Hepatocyte (in vitro differentiated cells): ENCODE results near the gene MBP. TPM values are rescaled to one million over a fixed set of nuclear protein-coding genes. Genes with fewer than 3 reads are reported as not detected.

Source experiments
- DNase-seq: peaks from one replicate; pipeline ENCODE4 v3.0.0-alpha.2; 2016; ENCODE audit warnings: low spot score
- H2AFZ ChIP-seq: fragments of 200-600 bp; sonication (generic); 2 replicates; pipeline ENCODE4 v1.6.0; 2016; ENCODE audit warnings: antibody characterized with exemption, mild to moderate bottlenecking
- H3K27ac ChIP-seq: fragments of 200-600 bp; sonication (generic); 2 replicates; pipeline ENCODE4 v1.5.1; 2016; ENCODE audit warnings: mild to moderate bottlenecking
- H3K27me3 ChIP-seq: fragments of 200-600 bp; sonication (generic); 2 replicates; pipeline ENCODE4 v1.6.1; 2016
- H3K36me3 ChIP-seq: fragments of 200-600 bp; sonication (generic); replicated peaks from 2 replicates; pipeline ENCODE4 v1.5.1; 2016; ENCODE audit warnings: low read depth; ENCODE audit not compliant: insufficient read depth
- H3K4me1 ChIP-seq: fragments of 200-600 bp; sonication (generic); 2 replicates; pipeline ENCODE4 v1.5.1; 2016; ENCODE audit warnings: mild to moderate bottlenecking, moderate library complexity; ENCODE audit not compliant: insufficient read depth
- H3K4me2 ChIP-seq: fragments of 200-600 bp; sonication (generic); 2 replicates; pipeline ENCODE4 v1.6.0; 2016
- H3K4me3 ChIP-seq: fragments of 200-600 bp; sonication (generic); 2 replicates; pipeline ENCODE4 v1.5.1; 2016; ENCODE audit warnings: mild to moderate bottlenecking
- H3K79me2 ChIP-seq: fragments of 200-600 bp; sonication (generic); 2 replicates; pipeline ENCODE4 v1.6.0; 2017; ENCODE audit warnings: mild to moderate bottlenecking
- H3K9me2 ChIP-seq: fragments of 200-600 bp; sonication (generic); replicated peaks from 2 replicates; pipeline ENCODE4 v1.6.0; 2017; ENCODE audit warnings: mild to moderate bottlenecking; ENCODE audit not compliant: insufficient read depth
- H3K9me3 ChIP-seq: fragments of 200-600 bp; sonication (generic); 2 replicates; pipeline ENCODE4 v1.5.1; 2016; ENCODE audit warnings: low read depth, mild to moderate bottlenecking
- H4K20me1 ChIP-seq: fragments of 200-600 bp; sonication (generic); 2 replicates; pipeline ENCODE4 v1.6.0; 2016; ENCODE audit warnings: mild to moderate bottlenecking; ENCODE audit not compliant: insufficient read depth, poor library complexity, severe bottlenecking
- EZH2 ChIP-seq: fragments of 200-600 bp; sonication (generic); IDR thresholded peaks from 2 replicates; pipeline ENCODE4 v1.6.1; 2016; ENCODE audit warnings: antibody characterized with exemption, mild to moderate bottlenecking, borderline replicate concordance
- EZH2phosphoT487 ChIP-seq: fragments of 200-600 bp; sonication (generic); IDR thresholded peaks from one replicate; pipeline ENCODE4 v1.6.1; 2018; ENCODE audit warnings: antibody characterized with exemption, mild to moderate bottlenecking, low read depth, moderate library complexity; ENCODE audit not compliant: unreplicated experiment, severe bottlenecking
- WGBS: methylation state at CpG from one replicate; pipeline ENCODE4 v1.1.6; 2016; ENCODE audit warnings: low lambda C conversion rate; ENCODE audit errors: missing lambda C conversion rate; 5-methylcytosine and 5-hydroxymethylcytosine counted together
- polyA plus RNA-seq: library from polyadenylated mRNA; unstranded; fragments of >200 nt; fragmentation: Nextera tagmentation; extraction: Ambion mirVana; gene quantifications from 2 replicates; pipeline ENCODE4 v1.2.1, GENCODE V29; 2016
- total RNA-seq: library from RNA; depleted of rRNA; stranded (reverse); fragments of >200 nt; gene quantifications from 2 replicates; pipeline ENCODE4 v1.2.3, GENCODE V29; 2014
- TF ChIP-seq, protein P1 (sequence below): fragments of 200-600 bp; sonication (generic); IDR thresholded peaks from 2 replicates; pipeline ENCODE4 v1.5.1; 2016; ENCODE audit warnings: antibody characterized with exemption, mild to moderate bottlenecking; ENCODE audit not compliant: poor library complexity

MBP gene
- total and polyA plus RNA-seq, 2 experiments from 2014 or later = 21.6 to 22.1 TPM

DNA sequence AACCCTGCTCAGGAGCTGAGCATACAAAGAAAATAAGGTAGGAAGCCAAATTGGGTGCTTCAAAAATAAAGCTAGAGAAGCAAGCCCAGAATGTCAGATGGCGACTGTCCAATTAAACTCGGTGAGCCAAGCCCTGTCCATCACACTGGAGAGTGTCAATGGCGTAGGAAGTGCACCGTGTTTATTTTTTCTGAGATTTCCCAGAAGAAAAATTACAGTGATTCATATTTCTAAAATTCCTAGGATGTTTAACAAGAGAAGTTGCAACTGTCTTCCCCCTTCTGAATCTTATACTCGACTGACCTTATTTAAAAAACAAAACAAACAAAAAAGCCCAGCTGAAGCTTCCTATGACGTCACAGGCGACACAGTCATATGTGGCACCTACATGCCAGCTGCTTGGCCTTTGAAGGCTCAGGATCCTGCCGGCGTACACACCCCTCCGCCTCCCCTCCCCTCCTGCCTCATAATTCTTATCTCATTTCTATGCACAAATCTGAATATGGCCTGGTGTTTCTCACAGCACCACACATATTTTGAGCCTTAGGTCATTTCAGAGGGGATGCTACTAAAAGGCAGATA lies 60.8 kb downstream of the MBP start:
- no peak overlapping the region for H2AFZ ChIP-seq
- WGBS = 58% methylated on average over 10 of the region's 10 CpGs
- no peaks in the 10 kb centered on the region for H4K20me1 ChIP-seq
- no peak overlapping the region for H3K4me2 ChIP-seq
- peaks cover 30% of the 10 kb centered on the region for H3K4me1 ChIP-seq
- no peaks in the 10 kb centered on the region for H3K9me2 ChIP-seq
- peak overlapping the region; percentile 44 for H3K27ac ChIP-seq
- H3K79me2 ChIP-seq = peaks cover 16% of the 10 kb centered on the region
- no peak overlapping the region for H3K4me3 ChIP-seq
- H3K27me3 ChIP-seq = no peaks in the 10 kb centered on the region
- no peaks in the 10 kb centered on the region for H3K9me3 ChIP-seq
- DNase-seq = peak; percentile 69
- no peaks in the 10 kb centered on the region for H3K36me3 ChIP-seq
- TF ChIP-seq EZH2phosphoT487 = no peak
- TF ChIP-seq, protein P1, sequence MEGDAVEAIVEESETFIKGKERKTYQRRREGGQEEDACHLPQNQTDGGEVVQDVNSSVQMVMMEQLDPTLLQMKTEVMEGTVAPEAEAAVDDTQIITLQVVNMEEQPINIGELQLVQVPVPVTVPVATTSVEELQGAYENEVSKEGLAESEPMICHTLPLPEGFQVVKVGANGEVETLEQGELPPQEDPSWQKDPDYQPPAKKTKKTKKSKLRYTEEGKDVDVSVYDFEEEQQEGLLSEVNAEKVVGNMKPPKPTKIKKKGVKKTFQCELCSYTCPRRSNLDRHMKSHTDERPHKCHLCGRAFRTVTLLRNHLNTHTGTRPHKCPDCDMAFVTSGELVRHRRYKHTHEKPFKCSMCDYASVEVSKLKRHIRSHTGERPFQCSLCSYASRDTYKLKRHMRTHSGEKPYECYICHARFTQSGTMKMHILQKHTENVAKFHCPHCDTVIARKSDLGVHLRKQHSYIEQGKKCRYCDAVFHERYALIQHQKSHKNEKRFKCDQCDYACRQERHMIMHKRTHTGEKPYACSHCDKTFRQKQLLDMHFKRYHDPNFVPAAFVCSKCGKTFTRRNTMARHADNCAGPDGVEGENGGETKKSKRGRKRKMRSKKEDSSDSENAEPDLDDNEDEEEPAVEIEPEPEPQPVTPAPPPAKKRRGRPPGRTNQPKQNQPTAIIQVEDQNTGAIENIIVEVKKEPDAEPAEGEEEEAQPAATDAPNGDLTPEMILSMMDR = no peak
- TF ChIP-seq EZH2 = no peak

DNA sequence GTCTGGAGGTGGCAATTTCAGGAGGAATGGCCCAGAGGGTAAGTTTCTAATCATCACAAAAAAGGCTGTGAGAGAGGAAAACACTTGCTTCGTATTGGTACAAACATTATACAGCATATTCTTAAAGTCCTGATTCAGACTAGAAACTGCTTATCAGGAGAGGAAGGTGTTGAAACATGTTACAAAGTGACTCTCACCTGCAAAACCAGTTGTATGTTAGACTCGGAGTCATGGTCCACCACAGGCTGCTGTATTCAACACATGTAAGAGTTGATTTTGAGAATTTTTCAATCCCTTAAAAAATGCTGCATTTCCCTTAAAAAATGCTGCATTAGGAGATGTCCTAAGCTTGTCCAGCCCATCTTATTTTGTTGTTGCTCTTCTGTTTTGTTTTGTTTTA lies 61.5 kb downstream of the MBP start:
- H3K79me2 ChIP-seq = peaks cover 16% of the 10 kb centered on the region
- H3K27ac ChIP-seq = peak overlapping the region; percentile 44

DNA sequence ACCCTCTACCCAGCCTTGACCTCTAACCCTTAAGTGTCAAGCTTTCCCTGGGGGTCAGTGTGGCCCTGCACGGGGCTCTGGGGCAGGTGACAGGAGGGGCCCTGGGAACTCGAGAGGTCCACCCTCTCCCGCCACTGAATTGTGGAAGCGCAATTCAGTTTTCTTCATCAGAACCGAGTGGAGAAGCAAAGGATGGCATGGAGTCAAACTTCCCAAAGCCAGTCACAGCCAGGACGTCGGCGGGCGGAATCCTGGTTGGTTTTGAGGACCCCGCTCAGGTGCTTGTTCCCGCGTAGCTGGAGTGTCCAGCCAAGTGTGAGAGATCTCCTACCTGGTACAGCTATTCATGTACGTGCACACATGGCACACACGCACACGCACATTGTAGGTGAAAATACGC lies 62.0 kb downstream of the MBP start:
- TF ChIP-seq EZH2 (no peak), EZH2phosphoT487 (no peak)
- TF ChIP-seq, protein P1 = no peak
- H2AFZ ChIP-seq = no peak overlapping the region
- no peaks in the 10 kb centered on the region for H3K27me3 ChIP-seq
- DNase-seq = no peak
- H3K4me2 ChIP-seq = no peak overlapping the region
- WGBS = 94% methylated on average over 16 of the region's 16 CpGs
- peaks cover 16% of the 10 kb centered on the region for H3K79me2 ChIP-seq
- H3K4me3 ChIP-seq = no peak overlapping the region
- H3K9me2 ChIP-seq = no peaks in the 10 kb centered on the region
- no peaks in the 10 kb centered on the region for H3K9me3 ChIP-seq
- H4K20me1 ChIP-seq = no peaks in the 10 kb centered on the region
- no peaks in the 10 kb centered on the region for H3K36me3 ChIP-seq
- peaks cover 30% of the 10 kb centered on the region for H3K4me1 ChIP-seq
- no peak overlapping the region for H3K27ac ChIP-seq

More for the DNA sequence above, 61.5 kb downstream of the MBP start:
- TF ChIP-seq, protein P1 = no peak
- TF ChIP-seq EZH2phosphoT487 (no peak), EZH2 (no peak)
- Histone ChIP-seq H2AFZ (no peak overlapping the region), H4K20me1 (no peaks in the 10 kb centered on the region), H3K27me3 (no peaks in the 10 kb centered on the region), H3K36me3 (no peaks in the 10 kb centered on the region), H3K4me1 (peaks cover 30% of the 10 kb centered on the region), H3K9me3 (no peaks in the 10 kb centered on the region), H3K4me3 (no peak overlapping the region), H3K4me2 (no peak overlapping the region), H3K9me2 (no peaks in the 10 kb centered on the region)
- 88% methylated on average over 2 of the region's 2 CpGs for WGBS
- no peak for DNase-seq

DNA sequence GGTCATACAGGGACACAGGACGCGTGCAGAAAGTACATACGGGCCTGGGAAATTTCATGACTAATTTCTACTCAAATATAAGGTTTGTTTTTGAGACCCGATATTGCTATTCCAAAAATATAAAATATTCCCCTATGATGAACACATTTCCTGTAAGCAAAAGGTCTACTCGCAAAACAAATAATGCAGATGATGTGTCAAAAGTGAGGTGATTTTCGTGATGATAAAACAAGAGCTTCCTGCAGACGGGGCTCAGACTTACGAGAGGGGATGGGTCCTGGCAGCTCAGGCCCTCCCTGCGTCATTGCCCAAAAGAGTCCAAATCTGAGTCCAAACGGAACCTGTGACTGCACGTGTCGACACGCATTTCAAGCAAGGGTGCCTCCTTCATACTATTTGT lies 62.7 kb downstream of the MBP start:
- H3K27ac ChIP-seq = no peak overlapping the region
- no peaks in the 10 kb centered on the region for H3K9me2 ChIP-seq
- H3K79me2 ChIP-seq = peaks cover 16% of the 10 kb centered on the region
- WGBS = 96% methylated on average over 13 of the region's 13 CpGs
- H3K4me3 ChIP-seq = no peak overlapping the region
- H3K36me3 ChIP-seq = no peaks in the 10 kb centered on the region
- H3K9me3 ChIP-seq = no peaks in the 10 kb centered on the region
- H3K4me1 ChIP-seq = peaks cover 30% of the 10 kb centered on the region
- H3K4me2 ChIP-seq = no peak overlapping the region
- H3K27me3 ChIP-seq = no peaks in the 10 kb centered on the region
- no peaks in the 10 kb centered on the region for H4K20me1 ChIP-seq
- no peak overlapping the region for H2AFZ ChIP-seq
- no peak for TF ChIP-seq EZH2
- TF ChIP-seq, protein P1 = no peak
- no peak for TF ChIP-seq EZH2phosphoT487
- DNase-seq = no peak
